Thoracic aorta endothelial cell (primary cell): Measurements from ENCODE around the gene ATP4B. TPM values are rescaled to one million over a fixed set of nuclear protein-coding genes. Genes with fewer than 3 reads are reported as not detected.

Experiments used
- total RNA-seq: library from RNA; depleted of rRNA; stranded (reverse); fragments of >200 nt; gene quantifications from 2 replicates; pipeline ENCODE4 v1.2.3, GENCODE V29; 2012

ATP4B gene
- total RNA-seq = not detected in 2 replicates

DNA sequence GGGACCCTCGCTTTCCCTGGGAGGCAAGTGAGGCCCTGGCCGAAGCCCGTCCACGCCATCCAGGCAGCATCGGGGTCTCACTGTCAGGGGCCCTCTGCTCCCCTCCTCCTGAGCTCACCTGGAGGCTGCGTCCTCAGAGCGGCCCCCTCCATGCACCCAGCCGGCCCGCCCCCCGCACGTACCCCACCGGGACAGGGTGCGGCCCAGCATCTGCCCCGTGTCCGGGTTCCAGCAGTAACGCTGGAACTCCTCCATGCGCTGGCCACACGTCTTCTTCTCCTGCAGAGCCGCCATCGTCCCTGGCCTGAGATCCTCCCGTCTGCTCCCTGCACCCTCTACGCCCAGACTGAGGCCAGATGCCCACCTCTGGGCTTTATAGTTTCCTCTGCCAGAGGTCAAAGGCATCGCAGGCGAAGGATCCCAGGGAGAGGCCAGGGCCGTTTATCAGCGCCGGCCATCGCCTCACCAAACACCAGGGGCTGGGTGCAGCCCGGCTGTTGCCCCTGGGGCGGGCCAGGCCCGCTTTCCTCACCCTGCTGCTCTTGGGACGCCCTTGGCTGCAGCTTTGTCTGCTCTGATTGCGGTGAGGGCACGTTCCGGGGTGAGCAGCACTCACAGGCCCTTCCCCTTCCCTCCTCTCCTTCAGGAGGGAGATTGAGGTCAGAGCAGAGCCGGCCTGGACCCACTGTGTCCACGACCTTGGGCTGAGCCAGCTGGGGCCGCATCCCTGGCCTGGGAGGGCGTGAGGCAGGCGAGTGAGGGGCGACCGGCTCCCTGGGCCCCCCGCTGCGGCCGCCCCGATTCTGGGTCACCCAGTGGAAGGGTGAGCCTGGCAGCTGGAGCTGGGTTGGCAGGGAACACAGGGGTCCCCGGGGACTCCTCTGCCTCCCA is at the start of gene ATP4B:
Gene ATP4B (minus strand): TSS at position 348 of the 891 bp plus-strand sequence. CDS start 54 bp downstream, at position 294.

DNA sequence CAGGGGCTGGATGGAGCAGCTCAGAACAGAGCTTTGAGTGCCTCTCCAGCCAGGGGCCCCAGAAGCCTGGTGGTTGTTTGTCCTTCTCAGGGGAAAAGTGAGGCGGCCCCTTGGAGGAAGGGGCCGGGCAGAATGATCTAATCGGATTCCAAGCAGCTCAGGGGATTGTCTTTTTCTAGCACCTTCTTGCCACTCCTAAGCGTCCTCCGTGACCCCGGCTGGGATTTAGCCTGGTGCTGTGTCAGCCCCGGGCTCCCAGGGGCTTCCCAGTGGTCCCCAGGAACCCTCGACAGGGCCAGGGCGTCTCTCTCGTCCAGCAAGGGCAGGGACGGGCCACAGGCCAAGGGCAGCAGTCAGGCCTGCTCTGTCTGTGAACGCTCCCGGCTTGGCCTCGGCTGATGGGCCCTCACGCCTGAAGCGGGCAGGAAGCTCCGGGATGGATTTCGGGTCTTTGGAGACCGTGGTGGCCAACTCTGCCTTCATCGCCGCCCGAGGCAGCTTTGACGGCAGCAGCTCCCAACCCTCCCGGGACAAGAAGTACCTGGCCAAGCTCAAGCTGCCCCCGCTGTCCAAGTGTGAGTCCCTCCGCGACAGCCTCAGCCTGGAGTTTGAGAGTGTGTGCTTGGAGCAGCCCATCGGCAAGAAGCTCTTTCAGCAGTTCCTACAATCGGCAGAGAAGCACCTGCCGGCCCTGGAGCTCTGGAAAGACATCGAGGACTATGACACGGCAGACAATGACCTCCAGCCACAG is 9.1 kb upstream of the ATP4B start, which contains the start of gene GRK1:
Gene GRK1 (plus strand): TSS at position 269 of the 751 bp plus-strand sequence. CDS start 168 bp downstream, at position 437.

Other genes starting within 250 kb of the ATP4B start
- 0.40 and 0.43 TPM in 2 replicates for gene ADPRHL1, start 204.7 kb downstream of the ATP4B start, total RNA-seq
- 10.6 and 13.7 TPM in 2 replicates for gene DCUN1D2, start 167.5 kb downstream of the ATP4B start, total RNA-seq
- 146 and 179 TPM in 2 replicates for gene TFDP1, start 73.4 kb downstream of the ATP4B start, total RNA-seq
- under 0.01 TPM in 1 of 2 replicates, not detected in the other for gene GRK1, start 9.0 kb upstream of the ATP4B start, total RNA-seq
- gene TMEM255B, start 101.0 kb upstream of the ATP4B start, total RNA-seq = 18.4 and 29.9 TPM in 2 replicates
- 25.3 and 47.3 TPM in 2 replicates for gene GAS6, start 205.9 kb upstream of the ATP4B start, total RNA-seq